Keratinocyte (primary cell): ENCODE results near the gene ALDH3B2.

Experiments used
- EZH2 ChIP-seq: IDR thresholded peaks from one replicate; pipeline ENCODE4 v1.6.1; 2012; ENCODE audit warnings: inconsistent platforms, mild to moderate bottlenecking, low read length, moderate library complexity
- TF ChIP-seq, protein P1 (sequence below), 3 experiments: IDR thresholded peaks in 1 of 3; conservative IDR thresholded peaks in 1 of 3; optimal IDR thresholded peaks in 1 of 3; 2 replicates in 2 of 3; 3 replicates in 1 of 3; pipeline versions ENCODE3 to v1.5.1; 2011; ENCODE audit warnings: low read length in 3 of 3, mild to moderate bottlenecking in 3 of 3, moderate library complexity in 2 of 3, control low read depth in 1 of 3, inconsistent platforms in 1 of 3; ENCODE audit not compliant: insufficient read depth in 2 of 3; ENCODE audit errors: extremely low read depth in 1 of 3

DNA sequence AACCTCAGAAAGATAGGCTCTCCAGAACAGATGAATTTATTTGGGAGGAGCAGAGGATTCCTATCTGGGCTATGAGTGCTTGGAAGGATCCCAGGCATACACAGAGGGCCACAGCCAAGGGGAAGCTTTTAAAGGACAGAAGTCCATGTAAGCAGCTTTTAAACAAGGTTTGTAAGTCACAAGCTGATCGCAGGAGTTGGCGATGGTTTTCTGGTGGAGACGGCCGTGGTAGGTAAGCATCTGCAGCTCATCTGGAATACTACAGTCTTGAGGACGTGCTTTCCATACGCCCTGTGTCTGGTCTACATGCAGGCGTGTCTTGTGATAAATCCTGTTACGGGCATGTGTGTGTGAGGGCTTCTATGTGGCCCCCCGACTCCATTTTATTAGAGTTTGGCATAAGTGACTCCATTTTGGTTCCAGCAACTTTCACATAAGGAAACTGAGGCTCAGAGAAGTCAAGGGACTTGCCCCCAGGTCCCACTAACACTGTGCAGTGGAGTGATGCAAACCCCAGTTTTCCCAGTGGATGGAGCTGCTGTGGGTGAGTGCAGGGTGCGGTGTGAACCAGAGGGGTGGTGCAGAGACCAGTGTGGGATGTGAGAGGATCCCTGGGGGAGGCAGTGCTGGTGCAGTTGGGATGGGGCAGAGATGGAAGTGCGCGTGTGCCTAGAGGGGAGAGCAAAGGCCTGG is 12.1 kb downstream of the ALDH3B2 start:
- TF ChIP-seq, protein P1, sequence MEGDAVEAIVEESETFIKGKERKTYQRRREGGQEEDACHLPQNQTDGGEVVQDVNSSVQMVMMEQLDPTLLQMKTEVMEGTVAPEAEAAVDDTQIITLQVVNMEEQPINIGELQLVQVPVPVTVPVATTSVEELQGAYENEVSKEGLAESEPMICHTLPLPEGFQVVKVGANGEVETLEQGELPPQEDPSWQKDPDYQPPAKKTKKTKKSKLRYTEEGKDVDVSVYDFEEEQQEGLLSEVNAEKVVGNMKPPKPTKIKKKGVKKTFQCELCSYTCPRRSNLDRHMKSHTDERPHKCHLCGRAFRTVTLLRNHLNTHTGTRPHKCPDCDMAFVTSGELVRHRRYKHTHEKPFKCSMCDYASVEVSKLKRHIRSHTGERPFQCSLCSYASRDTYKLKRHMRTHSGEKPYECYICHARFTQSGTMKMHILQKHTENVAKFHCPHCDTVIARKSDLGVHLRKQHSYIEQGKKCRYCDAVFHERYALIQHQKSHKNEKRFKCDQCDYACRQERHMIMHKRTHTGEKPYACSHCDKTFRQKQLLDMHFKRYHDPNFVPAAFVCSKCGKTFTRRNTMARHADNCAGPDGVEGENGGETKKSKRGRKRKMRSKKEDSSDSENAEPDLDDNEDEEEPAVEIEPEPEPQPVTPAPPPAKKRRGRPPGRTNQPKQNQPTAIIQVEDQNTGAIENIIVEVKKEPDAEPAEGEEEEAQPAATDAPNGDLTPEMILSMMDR (optimal IDR thresholded peaks at IDR 0.05 in 1 of 3, IDR thresholded peaks at IDR 0.05 in 1 of 3, conservative IDR thresholded peaks at IDR 0.05 in 1 of 3; ENCODE audit: extremely low read depth in 1 of 3, insufficient read depth in 2 of 3, low read length in 3 of 3): no peak
- TF ChIP-seq EZH2: no peak
